Neural cell (in vitro differentiated cells): ENCODE measurements around the gene PRDM2. TPM values are rescaled to one million over a fixed set of nuclear protein-coding genes. Genes with fewer than 3 reads are reported as not detected.

Experiments
- H2AFZ ChIP-seq: fragments of 200-600, 300-800 bp; sonication (generic), shearing (Covaris generic); 2 replicates; pipeline ENCODE4 v1.6.0; 2014; ENCODE audit warnings: low read depth, mild to moderate bottlenecking, antibody characterized with exemption, low read length, moderate library complexity
- H3F3A ChIP-seq: fragments of 200-600 bp; shearing (Covaris generic); 2 replicates; pipeline ENCODE4 v1.6.1; 2016; ENCODE audit warnings: mild to moderate bottlenecking, moderate library complexity, mixed read lengths, antibody characterized with exemption, low read length; ENCODE audit not compliant: insufficient read depth, poor library complexity, severe bottlenecking
- H3K27ac ChIP-seq: fragments of 200-600, 300-800 bp; sonication (generic), shearing (Covaris generic); 2 replicates; pipeline ENCODE4 v1.5.1; 2014; ENCODE audit warnings: mild to moderate bottlenecking, low read length, moderate library complexity
- H3K27me3 ChIP-seq: fragments of 300-800, 200-600 bp; sonication (generic), shearing (Covaris generic); 2 replicates; pipeline ENCODE4 v1.6.0; 2014; ENCODE audit warnings: mild to moderate bottlenecking, low read depth, low read length, moderate library complexity; ENCODE audit not compliant: insufficient read depth
- H3K36me3 ChIP-seq: fragments of 300-800, 200-600 bp; sonication (generic), shearing (Covaris generic); 2 replicates; pipeline ENCODE4 v1.5.1; 2014; ENCODE audit warnings: mild to moderate bottlenecking, antibody characterized with exemption, low read length, moderate library complexity; ENCODE audit not compliant: insufficient read depth
- H3K4me2 ChIP-seq: fragments of 300-800, 200-600 bp; sonication (generic), shearing (Covaris generic); 2 replicates; pipeline ENCODE4 v1.6.0; 2014; ENCODE audit warnings: mild to moderate bottlenecking, low read length
- H3K4me3 ChIP-seq: fragments of 300-800, 200-600 bp; sonication (generic), shearing (Covaris generic); 2 replicates; pipeline ENCODE4 v1.5.1; 2014; ENCODE audit warnings: mild to moderate bottlenecking, low read length, moderate library complexity
- H3K79me2 ChIP-seq: fragments of 200-600 bp; shearing (Covaris generic); replicated peaks from 2 replicates; pipeline ENCODE4 v1.6.0; 2014; ENCODE audit warnings: mild to moderate bottlenecking, low read length, moderate library complexity; ENCODE audit not compliant: insufficient read depth
- H3K9ac ChIP-seq: fragments of 300-800, 200-600 bp; sonication (generic), shearing (Covaris generic); 2 replicates; pipeline ENCODE4 v1.6.1; 2016; ENCODE audit warnings: mild to moderate bottlenecking, low read length, mixed read lengths
- H3K9me2 ChIP-seq: fragments of 200-600 bp; shearing (Covaris generic); 2 replicates; pipeline ENCODE4 v1.6.1; 2016; ENCODE audit warnings: mild to moderate bottlenecking, low read length, mixed read lengths; ENCODE audit not compliant: insufficient read depth
- H3K9me3 ChIP-seq: fragments of 200-600, 300-800 bp; sonication (generic), shearing (Covaris generic); 2 replicates; pipeline ENCODE4 v1.6.1; 2016; ENCODE audit warnings: mild to moderate bottlenecking, mixed run types, low read length, moderate library complexity, mixed read lengths
- H4K20me1 ChIP-seq: fragments of 200-600 bp; shearing (Covaris generic); 2 replicates; pipeline ENCODE4 v1.6.1; 2016; ENCODE audit warnings: mild to moderate bottlenecking, mixed run types; ENCODE audit not compliant: insufficient read depth
- CTCF ChIP-seq: fragments of 450-650 bp; IDR thresholded peaks from 2 replicates; pipeline ENCODE4 v1.5.1; 2014; ENCODE audit warnings: antibody characterized with exemption, mild to moderate bottlenecking, moderate library complexity; ENCODE audit not compliant: poor library complexity, severe bottlenecking
- EP300 ChIP-seq: fragments of 450-650 bp; conservative IDR thresholded peaks from 2 replicates; pipeline ENCODE4 v1.6.1; 2014; ENCODE audit warnings: antibody characterized with exemption, mild to moderate bottlenecking, moderate library complexity; ENCODE audit not compliant: poor library complexity, severe bottlenecking
- EZH2 ChIP-seq: fragments of 200-600, 300-800 bp; shearing (Covaris generic), sonication (generic); IDR thresholded peaks from 2 replicates; pipeline ENCODE4 v1.6.1; 2014; ENCODE audit warnings: antibody characterized with exemption, low read length, borderline replicate concordance, mild to moderate bottlenecking; ENCODE audit not compliant: insufficient read depth, poor library complexity, severe bottlenecking
- MXI1 ChIP-seq: fragments of 450-650 bp; conservative IDR thresholded peaks from 2 replicates; pipeline ENCODE4 v1.6.1; 2014; ENCODE audit warnings: antibody characterized with exemption, mild to moderate bottlenecking; ENCODE audit not compliant: poor library complexity, severe bottlenecking
- POLR2AphosphoS5 ChIP-seq: IDR thresholded peaks from 2 replicates; pipeline ENCODE4 v1.6.1; 2012
- RAD21 ChIP-seq: fragments of 450-650 bp; conservative IDR thresholded peaks from 2 replicates; pipeline ENCODE4 v1.6.1; 2014; ENCODE audit warnings: antibody characterized with exemption, mild to moderate bottlenecking, moderate library complexity
- REST ChIP-seq: IDR thresholded peaks from 2 replicates; pipeline ENCODE4 v1.6.1; 2012; ENCODE audit warnings: borderline replicate concordance
- SMC3 ChIP-seq: fragments of 450-650 bp; conservative IDR thresholded peaks from 2 replicates; pipeline ENCODE4 v1.6.1; 2014; ENCODE audit warnings: antibody characterized with exemption, mild to moderate bottlenecking, moderate library complexity; ENCODE audit not compliant: poor library complexity
- TAF1 ChIP-seq: IDR thresholded peaks from 2 replicates; pipeline ENCODE4 v1.6.1; 2012; ENCODE audit warnings: low read depth
- polyA plus RNA-seq: library from polyadenylated mRNA; depleted of rRNA; stranded (reverse); fragments of >200 nt; gene quantifications from 2 replicates; pipeline ENCODE4 v1.2.3, GENCODE V29; 2014

Gene PRDM2
- polyA plus RNA-seq, 1 donor from 2014 or later = 10.7 TPM

GRCh38 chr1:13830170-13830569 lies 130.2 kb downstream of the PRDM2 start:
- no peak overlapping the region for H3K4me3 ChIP-seq
- H3K9me3 ChIP-seq = no peaks in the 10 kb centered on the region
- no peaks in the 10 kb centered on the region for H3K9me2 ChIP-seq
- TF ChIP-seq TAF1 (no peak), POLR2AphosphoS5 (no peak), RAD21 (no peak), MXI1 (no peak), EP300 (no peak), EZH2 (no peak), SMC3 (no peak), CTCF (no peak), REST (no peak)
- H3K27ac ChIP-seq = no peak overlapping the region
- no peak overlapping the region for H3K9ac ChIP-seq
- no peaks in the 10 kb centered on the region for H3K79me2 ChIP-seq
- no peak overlapping the region for H3K4me2 ChIP-seq
- H3K36me3 ChIP-seq = no peaks in the 10 kb centered on the region
- H3K27me3 ChIP-seq = no peaks in the 10 kb centered on the region
- H2AFZ ChIP-seq = no peak overlapping the region
- H4K20me1 ChIP-seq = no peaks in the 10 kb centered on the region
- H3F3A ChIP-seq = no peaks in the 10 kb centered on the region

- Histone ChIP-seq H3K27me3 (no peaks in the 10 kb centered on the region), H2AFZ (no peak overlapping the region), H3K79me2 (no peaks in the 10 kb centered on the region), H3K9ac (no peak overlapping the region), H3K36me3 (no peaks in the 10 kb centered on the region), H3K9me2 (no peaks in the 10 kb centered on the region), H3K4me2 (no peak overlapping the region), H3K9me3 (no peaks in the 10 kb centered on the region), H3K4me3 (no peak overlapping the region), H4K20me1 (no peaks in the 10 kb centered on the region), H3K27ac (no peak overlapping the region), H3F3A (no peaks in the 10 kb centered on the region)
- TF ChIP-seq POLR2AphosphoS5 (no peak), EZH2 (no peak), REST (no peak), MXI1 (no peak), SMC3 (no peak), TAF1 (no peak), CTCF (no peak), EP300 (no peak)
These were observed 130.8 kb downstream of the PRDM2 start for GRCh38 chr1:13830616-13831280.
